Tongue (tissue), 3 donors: ENCODE results near the gene KRTAP19-3. TPM values are rescaled to one million over a fixed set of nuclear protein-coding genes. Genes with fewer than 3 reads are reported as not detected.
A peak's percentile ranks its signal among the peaks of the same experiment; 100 is the strongest.
"Not testable (repeated sequence)": the region's sequence is repeated elsewhere in the genome, so short reads cannot be mapped to it uniquely, and the experiment has no call there.

Experiments used
- DNase-seq: peaks from one replicate; pipeline ENCODE4 v3.0.0-alpha.2; 2015
- small RNA-seq: library from RNA; depleted of rRNA; stranded (forward); fragments of <200 nt; gene quantifications from one replicate; pipeline ENCODE3, GENCODE V24; 2014; ENCODE audit warnings: low replicate concordance
- total RNA-seq: library from RNA; depleted of rRNA; stranded (reverse); fragments of >200 nt; gene quantifications from one replicate; pipeline ENCODE4 v1.2.3, GENCODE V29; 2014

The KRTAP19-3 gene
- total RNA-seq = not detected

DNA sequence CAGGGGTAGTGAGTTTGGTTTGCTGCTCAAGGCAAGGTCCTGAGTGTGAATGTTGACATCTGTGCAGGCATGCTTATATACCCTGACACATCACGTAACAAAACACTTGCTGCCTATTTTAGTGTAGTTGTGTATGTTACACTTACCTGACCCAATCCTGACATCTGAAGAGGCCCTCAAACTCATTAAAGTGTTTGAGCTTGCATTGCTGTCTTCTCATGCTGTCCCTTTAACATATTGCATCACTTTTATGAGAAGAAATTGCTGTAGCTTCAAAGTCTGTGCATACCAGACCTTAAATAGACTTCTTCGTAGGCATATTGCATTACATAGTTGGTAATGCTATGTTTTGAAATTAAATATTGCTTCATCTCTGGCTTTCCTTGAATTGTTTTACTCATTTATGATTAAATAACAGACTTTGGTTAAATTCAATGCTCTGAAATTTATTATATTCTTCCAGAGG, at the start of gene KRTAP19-3:
Gene KRTAP19-3 (minus strand): TSS at position 51 of the 466 bp plus-strand sequence. CDS start 56 bp downstream, outside the sequence.
- DNase-seq = no peak

GRCh38 chr21:30518876-30519275, 27.1 kb upstream of the KRTAP19-3 start:
- DNase-seq = no peak

DNA sequence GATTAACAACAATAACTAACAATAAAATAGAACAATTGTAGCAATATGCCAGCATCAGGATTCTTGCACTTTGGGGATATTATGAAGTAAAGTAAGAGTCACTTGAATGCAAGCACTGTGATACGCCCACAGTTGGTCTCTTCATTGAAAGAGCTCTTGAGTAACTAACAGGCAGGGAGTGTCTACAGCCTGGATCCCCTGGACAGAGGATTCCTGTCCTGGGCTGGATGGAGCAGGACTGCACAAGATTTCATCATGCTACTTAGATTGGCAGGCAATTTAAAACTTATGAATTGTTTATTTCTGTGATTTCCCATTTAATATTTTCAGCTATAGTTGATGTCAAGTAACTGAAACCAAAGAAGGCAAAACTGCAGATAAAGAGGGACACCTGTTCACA, 23.9 kb upstream of the KRTAP19-3 start:
- no peak for DNase-seq

DNA sequence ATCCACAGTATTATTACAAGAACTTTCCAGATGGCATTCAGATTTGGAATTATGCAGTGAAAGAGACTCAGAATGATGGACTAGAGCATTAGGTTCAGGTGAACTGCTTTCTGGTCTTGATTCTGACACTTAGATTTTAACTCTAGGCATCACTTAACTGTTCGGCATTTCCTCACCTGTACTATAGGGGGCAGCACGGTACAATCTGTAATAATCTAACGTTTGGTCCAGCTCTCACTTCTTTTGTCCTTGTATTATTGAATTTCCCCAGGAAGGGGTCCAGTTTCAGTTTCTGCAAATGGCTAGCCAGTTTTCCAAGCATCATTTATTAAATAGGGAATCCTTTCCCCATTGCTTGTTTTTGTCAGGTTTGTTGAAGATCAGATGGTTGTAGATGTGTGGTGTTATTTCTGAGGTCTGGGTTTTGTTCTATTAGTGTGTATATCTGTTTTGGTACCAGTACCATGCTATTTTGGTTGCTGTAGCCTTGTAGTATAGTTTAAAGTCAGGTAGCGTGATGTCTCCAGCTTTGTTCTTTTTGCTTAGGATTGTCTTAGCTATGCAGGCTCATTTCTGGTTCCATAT, 13.9 kb upstream of the KRTAP19-3 start:
- DNase-seq = not testable (repeated sequence)

- no peak for DNase-seq
These were observed 10.2 kb upstream of the KRTAP19-3 start, which contains the start of gene KRTAP19-5 for GRCh38 chr21:30502041-30502440. Gene KRTAP19-5, minus strand, starts transcription at chr21:30502141. Its CDS starts 51 bp downstream, at chr21:30502090.

GRCh38 chr21:30497065-30497464, 5.3 kb upstream of the KRTAP19-3 start, which contains the start of gene KRTAP19-4:
Gene KRTAP19-4, minus strand, starts transcription at chr21:30497165. Its CDS starts 55 bp downstream, at chr21:30497110.
- no peak for DNase-seq

GRCh38 chr21:30487336-30487735, 4.5 kb downstream of the KRTAP19-3 start, which contains the start of gene KRTAP19-2:
Gene KRTAP19-2, minus strand, starts transcription at chr21:30487436. Its CDS starts 88 bp downstream, at chr21:30487348.
- no peak for DNase-seq

DNA sequence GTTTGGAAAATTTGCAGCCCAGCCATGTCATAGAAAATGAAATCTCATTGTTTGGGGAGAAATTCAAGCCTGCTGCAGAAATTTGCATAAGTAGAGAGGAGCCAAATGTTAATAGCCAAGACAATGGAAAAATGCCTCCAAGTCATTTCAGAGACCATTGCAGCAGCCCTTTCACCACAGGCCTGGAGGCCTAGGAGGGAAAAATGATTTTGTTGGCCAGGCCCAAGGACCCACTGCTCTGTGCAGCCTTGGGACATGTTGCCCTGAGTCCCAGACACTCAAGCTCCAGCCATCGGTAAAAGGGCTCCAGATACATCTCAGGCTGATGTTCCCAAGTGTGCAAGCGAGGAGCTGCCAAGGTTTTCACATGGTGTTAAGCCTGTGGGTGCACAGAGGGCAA, 5.6 kb downstream of the KRTAP19-3 start:
- no peak for DNase-seq

DNA sequence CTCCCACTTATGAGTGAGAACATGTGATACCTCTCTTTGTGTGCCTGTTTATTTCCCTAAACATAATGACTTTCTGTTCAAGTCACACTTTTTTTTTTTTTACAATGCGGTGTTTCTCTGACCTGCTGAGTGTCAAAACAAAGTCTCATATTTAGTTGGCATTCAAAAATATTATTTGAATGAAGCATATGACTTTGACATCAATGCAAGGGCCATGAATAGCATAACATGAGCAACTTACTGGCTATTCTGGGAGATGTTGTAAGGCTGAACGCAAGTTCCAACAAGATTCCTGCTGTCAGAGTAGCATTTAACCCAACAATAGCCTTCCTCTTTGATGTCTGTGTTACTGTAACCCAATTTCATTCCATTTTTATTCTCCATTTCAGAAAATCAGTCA, 9.7 kb downstream of the KRTAP19-3 start:
- DNase-seq = peak; percentile 27

DNA sequence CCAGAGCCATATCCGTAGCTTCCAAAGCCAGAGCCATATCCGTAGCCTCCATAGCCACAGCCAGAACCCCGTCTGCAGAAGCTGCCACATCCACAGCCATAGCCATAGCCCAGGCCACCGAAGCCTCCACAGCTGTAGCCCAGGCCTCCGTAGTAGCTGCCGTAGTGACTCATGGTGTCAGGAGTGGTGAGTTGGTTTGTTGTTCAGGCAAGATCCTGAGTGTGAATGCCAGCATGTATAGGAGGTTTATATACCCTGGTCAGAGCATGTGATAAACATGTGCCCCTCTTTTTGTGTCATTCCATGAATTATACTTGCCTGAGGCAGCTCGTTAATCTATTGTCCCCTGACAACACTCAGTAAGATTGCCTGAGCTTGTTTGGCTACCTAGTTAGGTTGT, 11.7 kb downstream of the KRTAP19-3 start, which contains the start of gene KRTAP19-1:
Gene KRTAP19-1 (minus strand): TSS at position 223 of the 400 bp plus-strand sequence. CDS start 50 bp downstream, at position 173.
- no peak for DNase-seq

GRCh38 chr21:30479259-30479658, 12.6 kb downstream of the KRTAP19-3 start:
- DNase-seq = peak; percentile 10

DNA sequence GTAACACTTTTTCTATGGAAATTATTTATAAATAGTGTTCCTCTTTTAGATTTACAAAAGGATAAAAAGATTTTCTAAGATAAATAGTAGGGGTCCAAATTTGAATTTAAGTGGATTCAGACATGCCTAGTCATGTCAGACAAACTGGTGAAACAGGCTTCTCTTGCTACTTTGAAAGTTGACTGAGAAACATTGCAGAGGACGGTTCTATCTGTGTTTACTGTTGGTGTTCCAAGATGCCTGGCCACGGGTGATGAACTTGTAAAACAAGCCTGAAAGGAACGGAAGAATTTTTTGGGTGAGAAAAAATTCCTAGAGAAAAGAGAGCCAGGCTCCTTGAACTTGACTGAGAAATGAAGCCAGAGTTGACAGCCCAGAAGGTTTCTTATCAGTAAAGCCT, 13.8 kb downstream of the KRTAP19-3 start:
- DNase-seq = peak; percentile 51

GRCh38 chr21:30468900-30469714, 22.7 kb downstream of the KRTAP19-3 start:
- no peak for DNase-seq

- DNase-seq = no peak
These were observed 28.1 kb downstream of the KRTAP19-3 start for GRCh38 chr21:30463713-30464112.

GRCh38 chr21:30448514-30448913, 43.3 kb downstream of the KRTAP19-3 start:
- DNase-seq = no peak

GRCh38 chr21:30447056-30447455, 44.8 kb downstream of the KRTAP19-3 start:
- DNase-seq = no peak

DNA sequence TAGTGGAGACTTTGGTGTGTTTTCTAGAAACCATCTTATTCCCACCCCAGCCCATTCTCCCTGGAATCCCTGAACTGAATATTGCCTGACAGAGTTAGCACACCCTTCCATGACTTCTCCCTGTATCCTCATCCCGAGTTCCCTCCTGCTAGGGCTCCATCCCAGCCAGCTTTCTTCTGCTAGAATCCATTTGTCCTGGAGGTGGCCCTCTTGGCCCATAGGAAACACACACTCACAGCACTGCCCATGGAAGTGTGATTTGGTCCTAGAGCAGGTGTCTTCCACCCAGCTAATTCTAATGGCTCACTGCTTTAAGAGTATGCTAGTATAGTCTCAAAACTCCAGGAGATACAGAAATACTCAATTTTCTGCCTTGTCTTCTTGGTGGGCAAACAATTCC, 47.6 kb downstream of the KRTAP19-3 start:
- DNase-seq = no peak

GRCh38 chr21:30443226-30443625, 48.6 kb downstream of the KRTAP19-3 start:
- no peak for DNase-seq

Small RNA genes lying within 50 kb of the gene (small RNA-seq; reads per million reads assigned to genes)
- gene AP000567.1 (not detected), gene KRTAP19-10P (not detected), gene KRTAP19-11P (not detected), gene KRTAP19-9P (not detected)

Other genes with a start within 250 kb of the KRTAP19-3 start
- gene KRTAP24-1, start 209.1 kb downstream of the KRTAP19-3 start, total RNA-seq = not detected
- not detected for gene KRTAP25-1, start 202.5 kb downstream of the KRTAP19-3 start, total RNA-seq
- gene KRTAP26-1, start 171.7 kb downstream of the KRTAP19-3 start, total RNA-seq = not detected
- gene KRTAP27-1, start 154.3 kb downstream of the KRTAP19-3 start, total RNA-seq = not detected
- not detected for gene KRTAP23-1, start 143.4 kb downstream of the KRTAP19-3 start, total RNA-seq
- not detected for gene KRTAP13-2, start 119.7 kb downstream of the KRTAP19-3 start, total RNA-seq
- not detected for gene KRTAP13-1, start 96.0 kb downstream of the KRTAP19-3 start, total RNA-seq
- not detected for gene KRTAP13-3, start 66.1 kb downstream of the KRTAP19-3 start, total RNA-seq
- not detected for gene KRTAP13-4, start 61.8 kb downstream of the KRTAP19-3 start, total RNA-seq
- gene KRTAP15-1, start 51.7 kb downstream of the KRTAP19-3 start, total RNA-seq = not detected
- not detected for gene KRTAP19-1, start 11.6 kb downstream of the KRTAP19-3 start, total RNA-seq
- not detected for gene KRTAP19-2, start 4.6 kb downstream of the KRTAP19-3 start, total RNA-seq
- not detected for gene KRTAP19-4, start 5.2 kb upstream of the KRTAP19-3 start, total RNA-seq
- gene KRTAP19-5, start 10.1 kb upstream of the KRTAP19-3 start, total RNA-seq = not detected
- gene KRTAP19-6, start 49.9 kb upstream of the KRTAP19-3 start, total RNA-seq = not detected
- gene KRTAP19-7, start 69.3 kb upstream of the KRTAP19-3 start, total RNA-seq = not detected
- gene KRTAP22-2, start 98.4 kb upstream of the KRTAP19-3 start, total RNA-seq = not detected
- gene KRTAP6-3, start 100.4 kb upstream of the KRTAP19-3 start, total RNA-seq = not detected
- not detected for gene KRTAP6-2, start 106.9 kb upstream of the KRTAP19-3 start, total RNA-seq
- not detected for gene KRTAP22-1, start 109.1 kb upstream of the KRTAP19-3 start, total RNA-seq
- gene KRTAP6-1, start 121.9 kb upstream of the KRTAP19-3 start, total RNA-seq = not detected
- gene KRTAP20-1, start 124.4 kb upstream of the KRTAP19-3 start, total RNA-seq = not detected
- gene KRTAP20-4, start 128.6 kb upstream of the KRTAP19-3 start, total RNA-seq = not detected
- not detected for gene KRTAP20-2, start 143.2 kb upstream of the KRTAP19-3 start, total RNA-seq
- not detected for gene KRTAP20-3, start 150.9 kb upstream of the KRTAP19-3 start, total RNA-seq
- gene KRTAP21-3, start 226.8 kb upstream of the KRTAP19-3 start, total RNA-seq = not detected